Measurements from ENCODE around the gene G3BP2. TPM values are rescaled to one million over a fixed set of nuclear protein-coding genes. Genes with fewer than 3 reads are reported as not detected.

Gene G3BP2
- total RNA-seq, result 300 and 338 TPM in 2 replicates

GRCh38 chr4:75673027-75673958 is at the start of gene G3BP2:
G3BP2 (minus strand) TSS chr4:75673411; CDS start chr4:75662025, 11,386 bp downstream.

GRCh38 chr4:75630174-75630936 is 42.9 kb downstream of the G3BP2 start, which contains the start of gene CDKL2:
CDKL2 (minus strand) TSS chr4:75630528; CDS start chr4:75625988, 4,540 bp downstream.

Small RNA genes lying within 50 kb of the gene (small RNA-seq; reads per million reads assigned to genes)
- not detected for gene RF00019

Other genes with a start within 250 kb of the G3BP2 start
- 39.2 and 53.3 TPM in 2 replicates for gene RCHY1, start 159.0 kb downstream of the G3BP2 start, total RNA-seq
- 10.4 and 11.6 TPM in 2 replicates for gene THAP6, start 158.9 kb downstream of the G3BP2 start, total RNA-seq
- gene ODAPH, start 117.3 kb downstream of the G3BP2 start, total RNA-seq, result not detected in 2 replicates
- 0.65 and 0.80 TPM in 2 replicates for gene CDKL2, start 42.9 kb downstream of the G3BP2 start, total RNA-seq
- 117 and 121 TPM in 2 replicates for gene USO1, start 51.2 kb upstream of the G3BP2 start, total RNA-seq
- gene PPEF2, start 229.0 kb upstream of the G3BP2 start, total RNA-seq, result not detected in 2 replicates

Measured in thoracic aorta endothelial cell (primary cell).